Measurements from ENCODE around the gene OPTN.
"Not testable (repeated sequence)": the region's sequence is repeated elsewhere in the genome, so short reads cannot be mapped to it uniquely, and the experiment has no call there.

Gene OPTN

DNA sequence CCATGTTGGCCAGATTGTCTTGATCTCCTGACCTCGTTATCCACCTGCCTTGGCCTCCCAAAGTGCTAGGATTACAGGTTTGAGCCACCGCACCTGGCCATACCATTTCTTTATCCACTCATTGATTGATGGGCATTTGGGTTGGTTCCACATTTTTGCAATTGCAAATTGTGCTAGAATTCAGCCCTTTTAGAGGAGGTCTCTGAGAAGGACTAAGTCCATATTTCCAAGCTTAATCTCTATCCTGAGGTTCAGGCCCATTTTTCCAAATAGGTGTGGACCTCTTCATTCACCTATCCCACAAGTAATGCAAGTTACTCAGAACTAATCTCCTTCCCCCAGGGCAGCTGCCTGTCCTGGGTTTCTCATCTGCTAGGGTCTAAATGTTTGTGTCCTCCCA, 9.7 kb upstream of the OPTN start:
- DNase-seq (ENCODE audit: low read depth, low spot score): no peak

DNA sequence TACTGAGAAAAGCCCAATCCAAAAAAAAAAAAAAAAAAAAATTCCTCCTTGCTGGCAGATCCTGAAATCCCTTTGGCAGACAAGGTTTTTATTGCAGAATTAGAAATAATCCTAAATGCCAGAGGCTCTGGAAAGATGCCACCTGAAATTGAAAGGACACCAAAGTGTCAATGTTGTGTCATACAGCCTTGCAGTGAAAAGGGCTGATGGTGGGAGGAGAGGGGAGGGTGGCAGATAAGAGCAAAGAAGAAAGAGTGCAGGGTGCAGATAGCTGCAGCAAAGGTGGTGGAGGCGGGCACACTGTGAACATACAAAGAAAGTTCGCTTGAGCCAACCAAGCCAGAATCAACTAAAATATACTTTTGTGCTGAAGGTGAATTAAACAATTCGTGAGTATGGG, 8.2 kb upstream of the OPTN start:
- no peak for DNase-seq (ENCODE audit: low read depth, low spot score)

DNA sequence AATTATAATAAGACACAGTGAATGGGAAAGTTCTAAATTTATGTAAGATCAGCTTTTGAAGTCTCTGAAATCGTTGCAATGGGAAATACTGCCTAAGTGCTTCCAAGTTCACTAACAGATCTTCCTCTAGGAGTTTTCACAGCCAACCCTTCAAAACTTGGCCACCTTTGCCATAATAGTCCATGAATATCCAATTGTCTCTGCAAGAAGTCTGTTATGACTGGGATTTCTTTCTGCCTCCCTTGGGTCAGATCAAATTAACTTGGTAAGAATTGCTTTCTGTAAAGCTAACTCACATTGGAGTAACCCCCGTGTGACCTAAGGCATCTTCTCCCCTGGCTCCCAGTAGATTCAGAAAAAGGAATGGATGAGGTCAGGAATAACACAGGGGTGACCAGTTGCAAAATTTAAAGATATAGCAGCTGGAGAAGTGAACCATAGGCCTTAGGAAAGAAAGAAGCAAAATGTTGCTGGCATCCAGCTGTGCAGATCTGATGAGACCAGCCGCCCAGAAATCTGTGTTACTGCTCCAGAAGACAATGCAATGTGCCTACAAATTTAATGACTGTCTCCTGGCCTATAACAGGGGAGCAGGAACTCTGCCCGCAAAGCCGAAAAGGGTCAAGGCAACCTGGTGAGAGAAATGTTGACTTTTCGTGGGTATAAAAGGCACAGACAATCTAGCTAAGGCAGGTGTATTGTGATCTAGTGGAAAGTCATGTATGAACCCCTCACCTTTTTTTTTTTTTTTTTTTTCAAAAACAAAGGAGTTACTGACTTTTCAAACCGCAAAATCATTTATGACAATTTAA, 7.5 kb upstream of the OPTN start:
- DNase-seq (ENCODE audit: low read depth, low spot score): peak; percentile 81

DNA sequence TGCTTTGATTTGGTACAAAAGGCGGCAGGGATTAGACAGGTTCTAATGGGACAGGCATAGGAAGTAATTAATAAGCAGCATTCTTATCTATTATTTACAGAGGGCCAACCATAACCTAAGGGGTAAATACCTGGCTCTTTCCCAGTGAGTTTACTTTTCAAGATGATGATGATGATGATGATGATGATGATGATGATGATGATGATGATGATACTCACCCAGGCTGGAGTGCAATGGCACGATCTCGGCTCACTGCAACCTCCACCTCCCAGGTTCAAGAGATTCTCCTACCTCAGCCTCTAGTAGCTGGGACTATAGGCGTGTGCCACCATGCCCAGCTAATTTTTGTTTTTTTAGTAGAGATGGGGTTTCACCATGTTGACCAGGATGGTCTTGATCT, 5.9 kb upstream of the OPTN start:
- not testable (repeated sequence) for DNase-seq (ENCODE audit: low read depth, low spot score)

DNA sequence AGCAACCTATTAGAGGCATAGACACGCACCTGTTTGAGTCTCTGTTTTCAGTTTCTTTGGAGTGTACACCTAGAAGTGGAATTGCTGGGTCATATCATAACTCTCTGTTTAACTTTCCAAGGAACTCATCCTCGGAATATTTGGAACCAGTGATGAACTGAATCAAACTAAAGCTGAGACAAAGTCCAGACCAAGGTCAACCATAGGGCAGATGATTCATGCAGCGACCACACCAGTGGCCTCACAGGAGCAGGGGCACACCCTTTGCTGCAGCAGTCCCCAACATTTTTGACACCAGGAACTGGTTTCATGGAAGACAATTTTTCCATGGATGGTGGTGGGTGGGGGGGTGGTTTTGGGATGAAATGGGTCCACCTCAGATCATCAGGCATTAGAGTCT, 4.9 kb upstream of the OPTN start:
- no peak for DNase-seq (ENCODE audit: low read depth, low spot score)

GRCh38 chr10:13095929-13096328, 4.0 kb upstream of the OPTN start:
- DNase-seq (ENCODE audit: low read depth, low spot score): no peak

DNA sequence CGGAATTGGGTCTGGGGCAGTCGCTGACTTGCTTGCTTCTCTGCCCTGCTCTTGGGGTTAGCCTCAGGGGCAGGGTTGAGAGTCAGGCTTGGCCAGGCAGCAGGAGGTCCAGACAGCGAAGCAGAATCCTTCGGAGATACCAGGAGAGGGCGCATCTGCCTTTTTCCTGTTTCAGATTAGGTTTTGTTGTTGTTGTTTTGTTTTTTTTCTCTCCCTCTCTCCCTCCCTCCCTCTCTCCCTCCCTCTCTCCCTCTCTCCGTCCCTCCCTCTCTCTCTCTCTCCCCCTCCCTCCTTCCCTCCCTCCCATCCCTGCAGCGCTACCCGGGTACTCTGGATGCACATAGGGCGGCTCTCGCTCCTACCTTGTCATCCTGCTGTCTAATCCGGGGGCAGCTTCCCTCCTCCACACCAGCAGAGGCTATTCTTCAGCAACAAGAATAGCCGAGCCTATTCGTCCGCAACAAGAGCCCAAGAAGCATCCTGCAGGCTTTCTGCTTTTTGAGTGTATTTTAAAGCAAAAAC, 758 bp upstream of the OPTN start:
- no peak for DNase-seq (ENCODE audit: low read depth, low spot score)

- no peak for DNase-seq (ENCODE audit: low read depth, low spot score)
Measured at GRCh38 chr10:13100349-13101294, 659 bp downstream of the OPTN start.

DNA sequence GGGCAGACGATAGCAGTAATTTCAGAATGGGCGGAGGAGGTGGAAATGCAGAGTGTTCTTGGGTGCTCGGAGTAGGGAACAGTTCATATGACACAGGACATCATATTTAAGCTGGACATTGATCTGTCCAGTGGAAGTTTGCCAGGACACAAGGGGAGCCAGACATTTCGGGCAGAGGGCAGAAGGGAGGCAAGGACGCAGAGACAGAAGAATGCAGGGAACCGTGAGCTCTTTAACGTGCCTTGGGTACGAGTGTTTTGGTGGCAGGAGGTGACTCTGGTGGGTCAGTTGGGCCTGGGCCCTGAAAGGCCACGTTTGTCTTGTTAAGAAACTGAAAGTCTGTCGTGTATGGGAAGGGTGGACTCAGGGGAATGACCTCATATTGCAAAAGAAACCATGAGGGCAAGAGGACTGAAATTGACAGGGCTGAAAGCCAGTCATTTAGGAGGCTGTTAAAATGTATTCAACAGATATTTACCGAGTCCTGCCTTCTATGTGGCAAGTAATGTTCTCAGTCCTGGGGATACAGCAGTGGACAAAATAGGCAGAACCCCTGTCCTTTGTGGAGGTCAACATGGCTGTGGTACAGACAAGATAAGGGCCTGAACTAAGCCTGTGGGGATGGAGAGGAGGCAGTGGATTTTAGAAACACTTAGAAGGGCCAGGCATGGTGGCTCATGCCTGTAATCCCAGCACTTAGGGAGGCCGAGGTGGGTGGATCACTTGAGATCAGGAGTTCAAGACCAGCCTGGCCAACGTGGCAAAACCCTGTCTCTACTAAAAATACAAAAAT, 2.2 kb downstream of the OPTN start:
- no peak for DNase-seq (ENCODE audit: low read depth, low spot score)

- no peak for DNase-seq (ENCODE audit: low read depth, low spot score)
Measured at GRCh38 chr10:13103554-13103953, 3.6 kb downstream of the OPTN start.

DNA sequence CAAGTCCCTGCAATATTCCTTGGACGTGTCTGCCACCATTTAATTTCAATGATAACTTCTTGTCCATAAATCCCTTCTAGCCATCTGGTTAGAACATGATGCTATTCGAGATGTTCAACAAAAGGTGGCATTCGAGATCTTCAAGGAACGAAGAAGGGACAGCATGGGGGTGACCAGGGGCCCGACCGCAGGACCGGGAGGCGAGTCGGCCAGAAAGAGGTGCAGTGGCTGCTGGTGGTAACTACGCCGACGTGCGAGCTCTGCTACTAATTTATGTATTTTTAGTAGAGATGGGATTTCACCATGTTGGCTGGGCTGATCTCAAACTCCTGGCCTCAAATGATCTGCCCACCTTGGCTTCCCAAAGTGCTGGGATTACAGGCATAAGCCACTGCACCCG, 4.7 kb downstream of the OPTN start:
- no peak for DNase-seq (ENCODE audit: low read depth, low spot score)

DNA sequence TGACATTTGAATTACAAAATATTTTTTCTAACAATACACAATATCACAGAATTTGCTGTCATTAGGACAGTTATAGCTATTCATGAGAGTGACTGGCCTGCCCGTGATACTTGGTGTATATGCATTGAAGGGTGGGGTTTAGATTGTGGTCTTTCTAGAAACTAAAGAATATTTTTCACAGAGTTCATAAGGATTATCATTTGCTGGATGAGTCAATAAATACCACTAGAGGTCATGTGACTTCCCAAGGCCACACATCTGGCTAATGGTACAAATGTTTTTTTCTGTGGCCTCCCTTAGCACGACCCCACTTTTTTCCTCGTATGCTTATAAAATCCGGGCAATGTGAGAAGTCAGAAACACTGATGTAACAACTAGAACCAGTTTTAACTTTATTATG, 5.2 kb downstream of the OPTN start:
- no peak for DNase-seq (ENCODE audit: low read depth, low spot score)

GRCh38 chr10:13106387-13107045, 6.6 kb downstream of the OPTN start:
- no peak for DNase-seq (ENCODE audit: low read depth, low spot score)

- DNase-seq (ENCODE audit: low read depth, low spot score): no peak
Measured at GRCh38 chr10:13110908-13111307, 10.9 kb downstream of the OPTN start.

- DNase-seq (ENCODE audit: low read depth, low spot score): no peak
Measured at GRCh38 chr10:13113544-13113943, 13.6 kb downstream of the OPTN start.

- DNase-seq (ENCODE audit: low read depth, low spot score): no peak
Measured at GRCh38 chr10:13115832-13116803, 16.2 kb downstream of the OPTN start.

DNA sequence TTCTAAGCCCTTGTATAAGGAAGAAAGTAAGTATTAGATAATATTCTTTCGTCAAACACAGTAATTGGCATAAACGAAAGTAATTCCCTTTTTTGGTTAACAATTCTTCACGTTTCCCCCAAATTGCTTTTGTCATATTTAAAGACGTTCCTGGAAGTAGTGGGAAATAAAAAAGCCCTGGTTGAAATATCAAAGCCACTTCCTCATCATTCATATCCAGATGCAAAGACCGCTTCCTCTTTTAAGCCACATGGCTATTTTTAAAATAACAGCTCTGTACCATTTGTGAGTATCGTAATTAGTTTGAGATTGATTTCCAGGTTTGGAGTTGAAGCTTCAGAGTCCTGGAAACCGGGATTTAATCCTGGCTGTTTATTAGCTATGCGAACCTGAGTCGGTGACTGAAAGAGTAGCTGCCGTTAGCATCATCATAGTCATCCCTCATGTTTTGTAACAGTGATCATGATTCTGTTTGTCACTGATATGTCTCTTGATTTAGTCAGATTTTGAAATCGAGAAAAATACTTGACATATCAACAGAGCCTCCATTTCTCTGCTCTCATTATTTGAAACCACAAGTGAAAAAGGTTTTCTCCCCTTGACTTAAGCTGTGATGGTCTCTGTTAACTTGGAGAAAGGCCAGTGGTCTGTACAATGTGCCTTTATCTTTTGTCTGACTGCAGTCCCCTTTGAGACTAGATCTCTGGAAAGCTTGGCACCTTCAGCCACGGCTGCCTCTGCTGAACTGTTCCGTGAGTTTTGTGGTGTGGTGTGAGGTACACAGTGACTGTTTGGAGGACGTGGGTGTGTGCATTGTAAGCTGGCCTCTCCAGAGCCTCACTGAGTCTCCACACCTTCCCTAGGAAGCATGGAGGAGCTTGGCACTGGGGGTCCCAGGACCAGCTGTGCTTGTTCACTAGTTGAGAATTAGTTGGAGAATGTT, 18.1 kb downstream of the OPTN start:
- no peak for DNase-seq (ENCODE audit: low read depth, low spot score)

GRCh38 chr10:13118784-13119410, 18.9 kb downstream of the OPTN start:
- no peak for DNase-seq (ENCODE audit: low read depth, low spot score)
